Urothelium cell line (cell line): ENCODE measurements around the gene GTPBP1.

ENCODE experiments used
- DNase-seq: peaks from one replicate; pipeline ENCODE4 v3.0.0; 2011; ENCODE audit warnings: low spot score, mixed read lengths
- FAIRE-seq: peaks from 2 replicates; lab custom pipeline; 2011; peaks lifted over from hg19 to GRCh38; lab: Jason Lieb, UNC

GTPBP1 gene

DNA sequence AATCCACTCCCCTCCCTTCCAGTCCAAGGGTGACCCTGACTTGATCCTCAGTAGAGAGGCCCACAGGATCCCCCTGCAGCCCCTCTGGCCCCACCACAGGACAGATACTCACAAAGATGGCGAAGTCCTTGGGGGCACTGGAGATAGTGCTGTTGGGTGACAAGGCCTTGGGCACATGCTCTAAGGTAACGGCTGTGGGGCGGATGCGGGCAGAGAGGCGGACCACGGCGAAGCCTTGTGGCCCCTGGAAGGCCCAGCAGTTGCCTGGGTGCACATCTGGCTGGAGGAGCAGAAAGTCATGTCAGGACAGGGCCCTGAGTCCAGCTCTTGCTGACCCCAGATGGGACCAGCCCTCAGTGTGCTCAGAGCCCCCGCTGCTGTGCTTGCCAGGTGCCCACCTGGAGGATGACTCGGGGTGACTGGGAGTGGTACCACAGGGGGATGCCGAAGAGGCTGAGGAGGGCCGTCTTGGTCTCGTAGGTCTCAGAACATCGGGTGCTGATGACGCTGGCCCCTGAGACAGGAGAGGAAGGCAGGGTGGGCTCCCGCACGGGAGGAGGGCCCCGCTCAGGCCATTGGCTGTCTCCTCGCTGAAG lies 32.8 kb downstream of the GTPBP1 start:
- no peak for DNase-seq
- no peak for FAIRE-seq

DNA sequence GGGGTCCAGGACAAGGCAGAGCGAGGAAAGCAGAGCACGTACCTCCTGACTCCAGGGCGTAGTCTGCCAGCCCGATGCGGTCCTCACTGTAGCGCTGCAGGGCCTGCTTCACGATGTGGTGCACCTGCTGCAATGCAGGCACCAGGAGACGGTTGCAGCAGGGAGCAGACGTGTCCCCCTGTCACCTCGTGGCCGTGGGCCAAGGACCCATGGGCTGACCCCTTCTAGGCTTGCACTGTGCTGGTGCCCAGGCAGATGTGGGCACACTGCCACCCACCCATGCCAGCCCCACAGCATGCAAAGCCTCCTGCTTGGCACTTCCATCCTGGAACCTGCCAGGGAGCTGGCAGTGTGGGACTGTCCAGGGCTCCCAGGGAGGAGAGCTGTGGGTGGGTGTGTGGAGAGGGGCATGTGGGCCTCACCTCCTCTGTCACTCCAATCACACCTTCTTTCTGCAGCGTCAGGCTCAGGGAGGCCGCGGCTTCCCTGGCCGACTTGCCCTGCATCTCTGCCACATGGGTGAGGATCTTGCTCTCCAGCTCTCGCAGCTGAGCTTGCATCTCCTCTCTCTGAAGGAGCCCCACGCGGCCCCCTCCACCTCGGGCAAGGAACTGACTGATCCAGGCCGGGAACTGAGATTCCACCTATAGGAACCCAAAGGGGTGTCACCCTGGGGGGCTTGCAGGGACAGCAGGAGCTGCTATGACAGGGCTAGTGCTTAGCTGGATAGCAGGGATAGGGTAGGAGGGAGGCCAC lies 33.7 kb downstream of the GTPBP1 start:
- DNase-seq (no peak), FAIRE-seq (no peak)

DNA sequence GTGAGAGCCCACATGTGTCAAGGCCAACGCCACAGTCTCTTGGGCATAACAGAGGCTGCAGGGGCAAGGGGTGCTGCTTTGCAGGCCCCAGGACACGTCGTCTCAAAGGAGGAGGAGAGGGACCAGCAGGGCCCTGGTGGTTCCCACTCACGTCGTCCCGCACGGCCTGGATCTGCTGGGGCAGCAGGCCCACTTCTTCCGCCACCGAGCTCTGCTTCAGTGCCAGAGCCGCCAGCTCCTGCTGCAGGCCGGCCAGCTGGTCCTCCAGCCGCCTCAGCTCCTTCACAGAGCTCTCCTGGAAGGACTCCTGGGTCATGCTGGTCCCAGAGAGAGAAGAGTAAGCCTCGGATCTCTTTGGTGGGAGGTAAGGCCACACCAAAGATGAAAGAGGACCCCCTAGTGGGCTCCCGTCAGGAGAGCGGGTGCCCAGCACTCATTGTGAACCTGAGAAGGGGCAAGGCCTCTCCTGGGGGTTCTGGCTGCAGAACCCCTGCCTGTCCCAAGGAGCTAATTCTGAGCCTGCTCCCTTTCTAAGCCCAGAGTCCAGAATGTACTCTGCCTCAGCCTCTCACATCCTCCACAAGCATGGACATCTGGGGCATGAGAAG lies 34.5 kb downstream of the GTPBP1 start:
- FAIRE-seq: no peak

DNA sequence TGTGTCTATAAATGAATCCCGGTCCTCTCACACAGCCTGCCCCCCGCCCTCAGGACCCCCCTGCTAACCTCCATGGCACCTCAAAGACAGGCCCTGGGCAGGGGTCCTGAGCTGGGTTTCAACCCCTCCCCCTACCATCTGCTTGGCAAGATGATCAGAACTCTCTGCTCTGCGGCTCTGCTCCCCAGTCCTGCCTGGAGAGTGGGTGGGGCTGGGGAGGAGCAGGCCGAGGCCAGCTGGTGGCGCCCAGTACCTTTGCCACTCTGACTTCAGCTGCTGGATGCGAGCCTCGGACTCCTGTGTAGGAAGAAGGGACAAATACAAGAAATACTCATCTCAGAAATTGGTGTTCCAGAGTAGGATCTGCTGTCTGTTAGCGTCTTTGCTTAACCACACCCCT lies 35.0 kb downstream of the GTPBP1 start:
- DNase-seq (no peak), FAIRE-seq (no peak)

More for the DNA sequence above, 34.5 kb downstream of the GTPBP1 start:
- no peak for DNase-seq

DNA sequence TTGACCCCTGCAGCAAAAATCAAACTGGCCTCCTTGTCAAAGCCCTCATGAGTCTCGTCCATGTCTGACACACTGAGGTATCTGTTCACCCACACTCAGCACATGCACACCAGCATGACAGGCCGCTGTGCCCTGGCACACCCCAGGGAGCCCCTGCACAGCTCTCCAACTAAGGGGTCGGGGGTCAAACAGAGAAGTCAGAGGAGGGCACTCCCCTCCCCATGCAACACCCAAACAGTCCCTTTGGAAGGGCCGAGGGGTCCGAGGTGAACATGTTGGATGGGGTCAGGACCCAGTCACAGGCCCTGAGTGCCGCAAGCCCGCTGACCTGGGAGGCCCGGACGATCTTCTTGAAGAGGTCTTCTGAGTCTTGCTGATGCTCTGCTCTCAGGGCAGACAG lies 35.4 kb downstream of the GTPBP1 start:
- FAIRE-seq (peak; percentile 77), DNase-seq (no peak)

DNA sequence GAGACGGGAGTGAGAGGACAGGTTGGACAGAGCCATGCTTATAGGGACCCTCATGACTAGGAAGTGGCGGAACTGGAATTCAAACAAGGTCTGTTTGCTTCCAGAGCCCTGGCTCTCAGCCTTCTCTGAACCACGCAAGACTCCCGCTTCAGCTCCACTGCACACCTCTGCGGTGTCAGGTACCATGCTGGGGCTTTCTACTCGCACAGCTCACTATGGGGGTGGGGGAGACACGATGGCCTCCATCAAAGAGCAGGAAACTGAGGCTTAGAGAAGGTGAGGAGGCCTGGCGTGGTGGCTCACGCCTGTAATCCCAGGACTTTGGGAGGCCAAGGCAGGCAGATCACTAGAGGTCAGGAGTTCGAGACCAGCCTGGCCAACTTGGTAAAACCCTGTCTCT lies 35.8 kb downstream of the GTPBP1 start:
- DNase-seq: no peak
- no peak for FAIRE-seq

DNA sequence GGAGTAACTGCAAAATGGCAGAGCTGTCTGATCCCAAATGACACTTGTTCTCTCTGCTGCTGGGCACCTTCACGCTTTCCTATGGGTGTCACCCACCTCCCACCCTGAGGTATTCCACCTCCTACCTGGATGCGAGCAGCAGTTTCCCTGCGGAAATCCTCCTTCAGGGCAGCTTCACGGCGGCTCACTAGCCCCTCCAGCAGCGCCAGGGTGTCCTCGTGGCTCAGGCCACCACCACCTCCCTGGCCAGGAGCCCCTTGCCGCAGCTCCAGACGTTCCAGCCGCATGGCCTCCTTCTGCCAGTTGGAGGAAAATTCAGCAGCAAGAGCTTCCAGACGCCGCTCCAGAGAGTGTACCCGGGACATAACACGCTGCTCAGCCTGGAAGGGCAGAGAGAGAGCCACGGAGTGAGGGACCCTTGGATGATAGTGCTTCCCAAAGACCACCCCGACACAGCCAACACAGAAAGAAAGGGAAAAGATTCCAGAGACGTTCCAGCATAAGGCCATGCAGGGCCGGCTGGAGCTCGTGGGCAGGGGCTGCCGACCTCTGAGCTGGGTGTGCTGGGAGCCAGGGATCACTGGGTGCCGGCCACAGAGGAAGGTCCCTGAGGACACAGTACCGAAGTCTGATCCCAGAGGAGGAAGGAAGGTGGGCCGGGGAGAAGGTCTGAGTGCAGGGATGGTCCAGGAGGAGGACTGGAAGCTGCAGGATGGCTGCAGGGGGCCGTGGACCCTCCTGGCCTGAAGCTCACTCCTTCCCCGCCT lies 36.6 kb downstream of the GTPBP1 start:
- DNase-seq: no peak
- no peak for FAIRE-seq

DNA sequence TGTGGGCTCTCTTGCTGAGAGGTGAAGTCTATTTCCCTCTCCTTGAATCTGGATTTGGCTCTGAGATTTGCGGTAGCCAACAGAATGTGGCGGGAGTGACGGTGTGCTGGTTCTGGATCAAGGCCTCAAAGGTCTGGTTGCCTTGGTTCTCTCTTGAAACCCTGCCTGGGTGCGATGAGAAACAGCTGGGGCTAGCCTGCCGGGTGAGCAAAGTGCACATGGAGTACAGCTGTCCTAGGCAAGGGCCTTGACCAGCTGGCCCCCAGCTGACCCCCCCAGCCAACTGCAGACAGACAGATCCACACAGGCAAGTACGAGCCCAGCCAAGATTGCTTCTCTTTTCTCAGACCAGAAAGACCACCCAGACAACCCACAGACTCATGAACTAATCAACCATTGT lies 39.2 kb downstream of the GTPBP1 start:
- FAIRE-seq: no peak
- DNase-seq: no peak

DNA sequence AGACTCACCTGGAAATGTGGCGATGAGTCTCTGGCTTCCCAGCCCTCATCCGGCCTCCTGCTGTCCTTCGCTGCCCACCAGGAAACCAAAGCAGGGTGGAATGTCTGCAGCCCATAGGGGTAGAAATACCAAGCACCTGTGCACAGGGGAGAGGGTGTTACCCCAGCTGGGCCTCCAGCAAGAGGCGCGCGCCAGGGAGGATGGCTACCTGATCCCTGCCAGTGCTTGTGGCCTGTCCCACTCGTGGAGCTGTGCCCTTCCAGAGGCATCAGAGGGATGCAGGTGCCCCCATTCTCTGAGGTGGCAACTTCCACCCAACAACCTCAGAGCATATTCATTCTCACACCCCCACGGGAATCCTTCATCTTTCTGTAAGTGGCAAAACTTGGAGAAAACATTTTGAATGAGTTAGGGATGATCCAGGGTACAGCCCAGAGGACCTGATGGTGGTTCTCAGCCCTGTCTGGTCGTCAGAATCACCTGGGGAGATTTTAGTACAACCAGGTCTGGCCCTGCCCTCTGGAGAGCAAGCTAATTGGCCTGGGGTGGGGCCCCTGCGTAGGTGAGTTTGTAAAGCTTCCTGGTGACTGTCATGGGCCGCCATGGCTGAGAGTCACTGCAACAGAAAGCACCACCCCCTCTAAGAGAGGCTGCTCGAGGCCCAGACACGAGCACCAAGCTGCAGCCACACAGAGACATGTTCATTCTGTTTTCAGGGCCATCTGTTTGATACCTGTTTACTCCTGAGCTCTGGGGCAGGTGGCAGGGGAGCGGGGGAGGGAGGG lies 40.1 kb downstream of the GTPBP1 start:
- DNase-seq (no peak), FAIRE-seq (no peak)

DNA sequence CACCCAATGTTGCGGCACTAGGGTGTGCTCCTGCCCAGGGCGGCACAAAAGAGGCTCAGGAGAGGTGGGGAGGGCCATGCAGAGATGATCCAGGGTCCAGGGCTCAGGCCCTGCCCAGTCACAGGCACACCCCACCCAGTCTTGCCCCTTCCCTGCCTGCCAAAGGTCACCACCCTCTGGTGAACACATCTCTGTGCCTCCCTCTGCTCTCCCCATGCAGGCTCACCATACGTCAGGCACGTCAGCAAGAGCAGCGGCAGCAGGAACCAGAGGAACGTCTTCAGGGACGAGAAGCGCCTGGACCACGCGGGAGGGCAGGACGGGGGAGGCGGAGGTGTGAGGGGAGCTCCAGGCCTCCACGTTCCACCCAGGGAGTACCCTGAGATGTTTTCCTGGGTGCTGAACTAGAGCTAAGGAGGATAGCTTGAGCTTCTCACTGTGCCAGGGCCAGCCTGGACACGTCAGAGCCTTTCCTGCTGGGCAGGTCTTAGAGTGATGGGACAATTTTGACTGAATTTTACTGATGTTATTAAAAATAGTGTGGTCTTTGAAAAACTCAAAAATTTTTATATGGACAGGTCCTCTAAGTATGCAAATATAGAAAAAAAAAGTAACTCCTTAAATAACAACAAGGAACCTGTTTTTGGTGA lies 42.9 kb downstream of the GTPBP1 start:
- no peak for FAIRE-seq

DNA sequence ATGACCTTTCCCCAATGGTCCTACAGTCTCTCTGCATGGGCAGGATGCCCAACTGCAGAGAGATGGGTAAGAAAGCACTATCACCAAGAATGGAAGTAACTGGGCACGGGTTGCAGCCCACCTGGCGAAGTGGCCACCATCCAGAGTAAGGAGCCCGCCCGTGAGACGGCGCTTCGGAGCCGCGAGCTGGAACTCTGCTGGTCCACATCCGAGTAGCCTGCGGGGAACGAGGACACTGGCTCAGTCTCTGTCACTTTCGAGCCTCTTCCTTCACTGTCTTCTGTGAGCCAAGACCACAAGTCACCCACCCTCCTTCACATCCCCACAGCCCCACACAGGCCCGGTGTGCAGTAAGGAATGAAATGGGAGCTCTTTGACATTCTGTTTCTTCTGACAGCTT lies 44.4 kb downstream of the GTPBP1 start:
- FAIRE-seq: no peak
- DNase-seq: no peak

More for the DNA sequence above, 42.9 kb downstream of the GTPBP1 start:
- no peak for DNase-seq

DNA sequence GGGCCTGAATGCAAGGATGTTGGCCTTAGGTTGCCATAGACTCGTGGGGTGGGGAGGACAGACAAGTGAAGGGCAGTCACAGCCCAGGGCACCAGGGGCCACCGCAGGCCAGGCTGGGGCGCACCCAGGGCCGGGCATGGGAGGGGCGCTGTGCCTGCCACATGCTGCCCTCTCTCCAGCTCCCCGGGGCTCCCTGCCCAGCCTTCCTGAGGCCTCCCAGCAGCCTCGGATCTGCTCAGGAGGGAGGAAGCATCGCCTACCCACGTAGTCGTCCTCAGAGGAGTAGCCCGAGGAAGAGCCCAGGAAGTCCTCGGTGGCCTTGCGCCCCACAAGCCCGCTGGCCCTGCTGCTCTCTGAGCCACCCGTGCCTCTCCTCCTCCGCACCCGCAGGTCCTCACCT lies 44.9 kb downstream of the GTPBP1 start:
- DNase-seq (no peak), FAIRE-seq (no peak)

DNA sequence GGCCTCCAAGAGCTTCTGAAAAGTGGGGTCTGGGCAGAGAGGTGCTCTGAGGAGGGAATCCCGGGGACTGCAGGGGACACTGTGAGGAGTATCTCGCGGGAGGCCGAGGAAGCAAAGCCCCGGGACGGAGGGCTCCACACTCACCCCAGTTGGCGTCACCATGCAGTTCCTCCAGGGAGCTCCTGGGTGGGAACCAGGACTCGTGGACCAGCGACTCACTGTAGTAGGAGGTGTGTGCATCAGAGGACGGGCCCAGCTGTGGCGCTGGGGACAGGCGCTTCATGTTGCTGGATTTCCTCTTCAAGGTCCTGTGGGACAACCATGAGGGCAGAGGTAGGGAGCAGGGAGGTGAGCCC lies 45.3 kb downstream of the GTPBP1 start:
- FAIRE-seq: no peak
- no peak for DNase-seq

DNA sequence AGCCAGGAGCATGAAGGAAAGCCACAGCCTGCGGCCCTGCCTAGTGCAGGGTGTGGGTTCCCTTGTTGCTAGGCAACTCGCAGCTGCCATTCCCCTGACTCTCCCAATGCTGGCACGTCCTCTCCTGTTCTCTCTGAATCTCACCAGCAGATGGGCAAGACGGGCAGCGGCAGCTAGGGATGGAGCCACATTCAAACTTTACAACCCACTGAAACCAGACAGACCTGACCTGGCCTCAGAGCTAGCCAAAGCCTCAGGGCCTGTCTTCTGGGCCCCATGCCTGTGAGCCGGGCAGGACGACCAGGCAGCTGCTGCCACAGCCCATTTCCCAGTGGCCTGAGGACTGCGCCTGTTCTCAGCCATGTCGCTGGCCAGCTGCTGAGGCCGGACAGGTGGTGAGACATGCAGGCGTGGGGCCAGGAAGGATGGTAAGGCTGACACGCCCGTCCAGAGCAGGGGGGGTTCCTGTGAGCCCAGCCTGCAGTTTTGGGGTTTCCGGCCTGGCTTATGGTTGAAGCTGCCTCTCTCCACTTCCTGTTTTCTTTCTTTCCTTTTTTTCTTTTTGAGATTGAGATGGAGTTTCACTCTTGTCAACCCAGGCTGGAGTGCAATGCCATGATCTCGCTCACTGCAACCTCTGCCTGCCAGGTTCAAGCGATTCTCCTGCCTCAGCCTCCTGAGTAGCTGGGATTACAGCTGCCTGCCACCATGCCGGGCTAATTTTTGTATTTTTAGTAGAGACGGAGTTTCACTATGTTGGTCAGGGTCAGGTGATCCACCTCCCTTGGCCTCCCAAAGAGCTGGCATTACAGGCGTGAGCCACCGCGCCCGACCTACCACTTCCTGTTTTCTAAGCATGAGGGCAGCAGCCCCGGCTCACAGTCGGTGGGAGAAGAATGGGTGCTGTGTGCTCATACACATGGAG lies 45.9 kb downstream of the GTPBP1 start:
- no peak for FAIRE-seq
- no peak for DNase-seq

DNA sequence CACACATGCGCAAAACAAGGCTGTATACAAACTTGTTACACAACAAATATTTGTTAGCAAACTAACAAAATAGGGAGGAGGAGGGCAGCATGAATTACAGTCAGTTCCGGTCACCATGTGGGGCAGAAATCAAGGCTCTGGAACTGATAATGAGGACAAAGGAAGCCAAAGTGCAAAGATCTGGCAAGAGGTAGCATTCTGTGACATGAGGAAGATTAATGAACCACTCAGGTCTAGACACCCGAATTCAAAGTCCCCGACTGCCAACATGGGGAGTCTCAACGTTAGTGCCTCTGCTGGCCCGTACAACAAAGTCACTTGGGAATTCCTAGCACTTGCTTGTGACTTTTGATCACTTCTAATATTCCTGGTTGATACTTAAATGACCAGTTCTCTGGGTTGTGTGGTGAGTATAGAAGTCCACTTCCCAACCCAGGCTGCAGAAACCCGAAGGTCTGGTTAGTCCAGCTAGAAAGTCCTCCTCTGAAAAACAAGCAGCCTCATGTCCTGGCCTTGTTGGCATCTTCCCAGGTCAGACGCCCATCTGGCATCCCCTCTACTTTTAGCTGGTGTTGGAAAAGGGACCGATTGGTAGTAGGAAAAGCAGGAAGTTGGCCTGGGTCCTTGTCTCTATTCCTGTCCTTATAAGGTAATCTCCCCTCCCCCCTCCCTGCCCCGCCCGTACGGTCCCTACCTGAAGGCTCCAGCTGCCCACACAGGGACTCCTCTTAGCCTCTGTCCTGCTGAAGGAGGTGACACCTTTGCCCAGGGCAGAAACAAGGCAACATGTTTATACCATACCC lies 48.4 kb downstream of the GTPBP1 start:
- DNase-seq: peak; percentile 40
- FAIRE-seq: no peak

DNA sequence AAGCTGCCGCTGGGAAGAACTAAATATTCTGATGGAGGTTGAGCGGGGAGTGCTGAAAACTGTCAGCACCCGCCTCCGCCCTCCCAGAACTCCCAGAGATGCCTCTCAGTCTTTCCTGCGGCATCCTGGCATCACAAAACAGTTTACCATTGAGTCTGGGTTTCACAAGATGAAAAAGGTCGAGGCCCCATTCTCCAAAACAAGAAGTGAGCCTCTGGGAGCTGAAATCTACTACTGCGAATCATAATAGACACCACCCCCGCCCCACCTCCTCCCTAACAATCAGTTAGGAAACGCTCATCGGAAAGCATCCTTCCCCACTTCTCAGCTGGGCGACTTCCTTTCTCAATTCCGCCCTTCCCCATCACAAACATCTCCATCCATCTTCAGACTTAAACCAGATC lies 49.0 kb downstream of the GTPBP1 start:
- no peak for FAIRE-seq
- DNase-seq: no peak

DNA sequence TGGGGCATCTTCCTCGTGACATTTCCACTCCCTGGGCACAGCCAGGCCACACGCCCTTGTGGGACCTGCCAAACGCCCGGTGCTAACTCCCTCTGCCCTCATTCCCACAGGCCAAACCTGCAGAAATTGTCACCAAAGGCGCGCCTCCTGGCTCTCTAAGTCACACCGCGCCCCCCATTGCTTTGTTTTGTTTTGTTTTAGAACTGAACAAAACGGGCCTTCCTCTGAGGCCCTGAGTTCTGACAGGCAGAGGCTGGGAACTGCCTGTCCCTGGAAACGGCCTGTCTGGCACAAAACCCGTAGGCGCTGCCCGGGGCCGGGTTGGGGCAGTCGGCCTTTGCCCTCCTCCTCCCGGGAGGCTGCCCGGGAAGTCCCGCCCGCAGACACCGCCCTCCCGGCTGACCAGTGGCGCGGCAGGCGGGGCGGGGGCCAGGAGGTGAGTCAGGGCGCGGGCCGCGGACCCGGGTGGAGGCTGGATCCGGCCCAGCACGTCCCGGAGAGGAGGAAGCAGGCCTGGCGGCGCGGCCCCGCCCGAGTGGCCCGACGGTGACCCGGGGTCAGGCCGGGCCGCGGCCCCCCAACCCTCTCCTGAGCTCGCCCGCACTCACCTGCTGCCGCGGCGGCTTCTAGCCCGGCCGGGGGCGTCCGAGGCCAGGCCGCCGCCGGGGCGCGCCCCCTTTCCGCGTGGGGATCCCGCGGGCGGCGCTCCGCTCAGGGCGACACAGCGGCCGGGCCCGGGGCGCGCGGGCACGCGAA lies 49.6 kb downstream of the GTPBP1 start:
- DNase-seq (peak; percentile 87), FAIRE-seq (no peak)
